IPS-18c (cell line): ENCODE data around the gene CNTN4.
"Not testable (repeated sequence)": the region's sequence is repeated elsewhere in the genome, so short reads cannot be mapped to it uniquely, and the experiment has no call there.

Experiments used
- H3K4me3 ChIP-seq: 2 replicates; pipeline ENCODE4 v1.7.0; 2013; ENCODE audit warnings: low read depth, mild to moderate bottlenecking, low read length, moderate library complexity; ENCODE audit not compliant: insufficient read depth
- H3K9me3 ChIP-seq: one replicate; pipeline ENCODE4 v1.6.1; 2013; ENCODE audit warnings: mild to moderate bottlenecking, low read length, moderate library complexity; ENCODE audit not compliant: control insufficient read depth, insufficient read depth

The CNTN4 gene

DNA sequence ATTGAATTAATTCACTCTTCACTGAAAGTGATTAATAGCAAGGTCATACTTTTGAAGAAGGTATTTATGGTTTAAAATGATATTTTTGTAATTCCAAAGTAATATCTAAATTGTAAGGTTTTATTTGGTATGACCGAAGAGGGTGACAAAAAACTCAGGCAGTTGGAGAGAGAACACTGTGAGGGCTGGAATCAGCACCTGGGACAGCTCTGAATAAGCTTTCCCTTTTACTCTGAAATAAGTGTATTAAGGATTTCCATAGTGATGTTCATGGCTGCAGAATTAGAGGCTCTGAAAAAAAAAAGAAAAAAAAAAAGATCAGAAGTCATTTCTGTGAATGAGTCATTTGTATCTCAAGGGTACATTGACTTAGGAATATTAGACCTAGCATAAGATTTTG lies 712.1 kb downstream of the CNTN4 start:
- Histone ChIP-seq H3K4me3 (no peak overlapping the region), H3K9me3 (no peaks in the 10 kb centered on the region)

DNA sequence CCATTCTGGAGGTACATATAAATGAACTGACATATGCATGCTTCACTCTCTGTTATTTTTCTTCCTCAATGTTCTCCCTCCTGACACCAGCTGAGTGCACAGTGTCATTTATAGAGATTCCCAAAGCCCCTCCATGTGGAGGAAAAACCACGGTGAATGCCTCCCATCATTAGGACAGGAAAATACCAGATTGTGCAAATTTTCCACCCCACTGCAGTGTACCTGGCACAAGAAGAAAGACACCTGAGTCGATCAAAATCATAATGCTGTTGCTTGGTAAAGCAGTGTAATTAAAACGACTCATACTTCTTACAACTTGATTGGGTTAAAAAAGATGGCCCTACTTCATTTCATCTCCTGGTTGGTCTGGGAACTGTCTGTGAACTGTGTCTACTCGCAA lies 720.9 kb downstream of the CNTN4 start:
- H3K4me3 ChIP-seq, result no peak overlapping the region
- H3K9me3 ChIP-seq, result no peaks in the 10 kb centered on the region

DNA sequence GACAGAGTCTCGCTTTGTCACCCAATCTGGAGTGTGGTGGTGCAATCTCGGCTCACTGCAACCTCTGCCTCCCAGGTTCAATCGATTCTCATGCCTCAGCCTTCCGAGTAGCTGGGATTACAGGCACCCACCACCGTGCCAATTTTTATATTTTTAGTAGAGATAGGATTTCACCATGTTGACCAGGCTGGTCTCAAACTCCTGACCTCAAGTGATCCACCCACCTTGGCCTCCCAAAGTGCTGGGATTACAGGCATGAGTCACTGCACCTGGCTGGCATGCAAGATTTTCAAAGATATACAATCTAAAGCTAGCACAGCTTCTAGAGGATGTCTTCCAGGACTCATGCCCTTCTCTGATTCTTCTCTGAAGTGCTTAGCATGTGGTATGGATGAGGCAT lies 722.3 kb downstream of the CNTN4 start:
- not testable (repeated sequence) for H3K9me3 ChIP-seq, H3K4me3 ChIP-seq

DNA sequence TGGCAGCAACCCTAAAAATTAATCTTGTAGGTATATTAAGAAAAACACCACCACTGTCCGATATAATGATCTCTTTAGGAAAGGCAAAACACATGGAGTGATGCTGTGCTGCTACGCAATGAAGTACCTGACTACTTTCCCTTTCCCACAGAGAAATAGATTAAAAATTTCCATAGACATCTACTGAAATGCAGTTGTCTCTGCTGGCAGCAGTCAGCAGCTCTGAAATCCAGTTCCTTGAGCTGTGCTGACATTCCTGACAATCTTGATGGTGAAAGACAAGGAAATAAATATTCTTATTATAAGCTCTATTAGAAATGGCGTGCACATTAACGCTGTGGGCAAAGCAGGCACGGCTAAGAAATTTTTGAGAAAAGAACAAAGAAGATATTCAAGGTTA lies 723.9 kb downstream of the CNTN4 start:
- no peak overlapping the region for H3K4me3 ChIP-seq
- H3K9me3 ChIP-seq, result no peaks in the 10 kb centered on the region

DNA sequence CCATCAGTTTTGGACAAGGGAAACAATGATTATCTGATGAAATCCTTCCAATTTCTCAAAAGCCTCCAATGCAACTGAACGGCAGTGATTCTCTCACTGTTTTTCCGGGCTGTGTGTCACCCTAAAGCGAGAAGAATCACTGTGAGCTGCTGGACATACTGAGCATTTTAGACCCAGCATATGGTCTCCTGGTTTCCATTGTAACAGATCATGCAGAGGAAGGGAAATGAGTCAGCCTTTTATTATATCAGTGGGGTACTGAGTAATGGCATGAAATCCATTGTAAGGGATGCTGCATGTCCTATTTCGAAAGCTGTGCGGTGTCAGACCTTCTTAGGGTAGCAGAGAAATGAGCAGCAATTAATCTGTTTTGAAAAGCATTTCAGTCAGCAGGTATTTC lies 724.4 kb downstream of the CNTN4 start:
- H3K9me3 ChIP-seq, result no peaks in the 10 kb centered on the region
- no peak overlapping the region for H3K4me3 ChIP-seq

DNA sequence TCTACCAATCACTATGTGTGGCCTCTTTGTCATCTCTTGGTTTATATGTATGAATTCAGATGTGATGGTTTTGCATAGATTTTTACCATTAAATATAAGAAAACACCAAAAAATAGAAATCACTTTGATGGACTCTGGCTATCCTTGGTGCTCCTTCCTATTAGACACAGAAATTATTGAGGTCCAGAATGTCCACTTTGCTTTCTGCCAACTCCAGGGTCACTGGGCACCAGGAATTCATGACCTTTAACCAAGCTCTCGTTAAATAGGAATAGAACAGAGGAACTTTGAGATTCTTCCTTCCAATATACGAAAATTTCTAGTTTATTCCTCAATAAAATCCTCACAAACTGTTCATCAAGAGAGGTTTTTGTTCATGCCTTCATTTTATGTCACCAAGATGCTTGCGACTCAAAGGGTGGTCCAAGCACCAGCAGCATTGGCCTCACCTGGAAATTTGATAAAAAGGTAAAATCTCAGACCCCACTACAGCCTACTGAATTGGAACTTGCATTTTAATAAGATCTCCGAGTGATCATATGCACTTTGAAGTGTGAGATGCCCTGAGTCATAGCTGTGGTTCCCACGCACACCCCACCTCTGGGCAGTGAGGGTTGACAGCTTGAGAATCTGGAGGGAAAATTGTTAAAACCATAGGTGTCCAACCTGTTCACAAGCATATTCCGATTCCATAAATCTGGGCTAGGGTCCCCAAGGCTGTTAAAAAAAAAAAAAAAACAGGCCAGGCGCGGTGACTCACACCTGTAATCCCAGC lies 725.0 kb downstream of the CNTN4 start:
- no peaks in the 10 kb centered on the region for H3K9me3 ChIP-seq
- H3K4me3 ChIP-seq, result no peak overlapping the region

DNA sequence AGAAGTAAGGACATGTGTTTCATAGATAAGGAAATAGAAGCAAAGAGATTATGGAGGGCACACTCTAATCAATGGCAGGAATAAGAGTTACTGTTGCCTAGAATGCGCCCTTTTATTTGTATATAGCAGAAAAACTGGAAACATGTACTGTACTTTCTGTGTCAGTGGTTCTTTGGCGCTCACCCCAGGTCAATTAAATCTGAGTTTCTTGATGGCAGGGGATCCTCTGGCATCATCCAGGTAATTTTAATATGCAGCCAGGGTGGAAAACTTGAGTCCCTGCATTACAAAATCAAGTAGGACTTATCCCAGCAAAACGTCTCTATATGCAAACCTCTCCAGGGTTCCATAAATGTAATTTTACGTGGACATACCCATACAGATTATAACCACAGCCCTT lies 727.4 kb downstream of the CNTN4 start:
- H3K9me3 ChIP-seq, result no peaks in the 10 kb centered on the region
- no peak overlapping the region for H3K4me3 ChIP-seq

DNA sequence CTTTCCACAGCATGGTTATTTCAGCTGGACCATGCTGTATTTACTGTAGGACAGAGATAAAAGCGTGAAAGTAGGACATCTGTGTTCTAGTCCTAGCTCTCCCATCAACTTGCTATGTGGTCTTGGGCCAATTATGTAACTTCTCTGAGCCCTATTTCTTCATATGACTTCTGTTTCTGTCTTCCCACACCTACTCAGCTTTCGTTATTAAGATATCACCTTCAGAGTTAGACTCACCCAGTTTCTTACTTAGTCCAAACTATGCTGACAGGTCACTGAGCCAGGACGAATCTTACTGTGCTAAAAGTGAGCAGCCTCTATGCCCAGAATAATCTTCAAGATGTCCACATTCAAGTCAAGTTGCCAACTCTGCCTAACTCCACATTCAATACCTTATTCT lies 727.8 kb downstream of the CNTN4 start:
- Histone ChIP-seq H3K9me3 (no peaks in the 10 kb centered on the region), H3K4me3 (no peak overlapping the region)

DNA sequence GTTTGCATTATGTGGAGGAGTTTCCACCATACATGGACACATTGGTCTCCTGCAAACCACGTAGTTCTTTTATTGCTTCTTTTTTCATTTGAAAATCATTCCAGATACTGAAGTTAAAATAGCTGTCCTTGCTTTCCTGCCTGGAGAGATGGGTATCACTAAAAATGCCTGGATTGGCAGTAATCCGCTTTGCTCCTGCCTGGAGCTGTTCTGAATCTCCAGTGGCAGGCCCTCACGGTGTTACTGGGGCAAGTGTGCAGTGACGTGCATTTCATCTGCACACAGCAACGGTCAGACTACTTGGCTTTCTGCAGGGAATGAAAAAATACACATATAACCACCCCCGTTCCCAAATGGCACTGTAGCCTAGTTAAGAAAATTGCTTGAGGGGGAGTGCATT lies 738.6 kb downstream of the CNTN4 start:
- no peak overlapping the region for H3K4me3 ChIP-seq
- no peaks in the 10 kb centered on the region for H3K9me3 ChIP-seq

DNA sequence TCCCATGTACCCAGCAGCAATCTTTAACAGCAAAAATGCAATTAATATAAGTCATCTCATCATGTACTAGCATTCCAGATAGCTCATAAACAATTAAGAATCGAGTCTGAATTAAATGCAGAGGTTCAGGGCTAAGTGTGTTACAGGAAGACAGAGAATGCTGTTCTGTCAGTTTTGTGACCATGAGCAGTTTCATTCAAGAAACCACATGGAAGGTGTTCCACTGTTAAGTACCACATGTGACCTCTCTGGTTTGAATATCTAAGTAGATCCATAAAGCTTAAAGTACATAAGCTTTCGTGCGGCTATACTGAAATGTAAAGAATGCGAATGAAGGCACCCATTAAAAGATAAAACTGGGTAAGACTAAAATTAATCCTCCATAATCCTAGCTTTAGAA lies 739.2 kb downstream of the CNTN4 start:
- Histone ChIP-seq H3K9me3 (no peaks in the 10 kb centered on the region), H3K4me3 (no peak overlapping the region)

DNA sequence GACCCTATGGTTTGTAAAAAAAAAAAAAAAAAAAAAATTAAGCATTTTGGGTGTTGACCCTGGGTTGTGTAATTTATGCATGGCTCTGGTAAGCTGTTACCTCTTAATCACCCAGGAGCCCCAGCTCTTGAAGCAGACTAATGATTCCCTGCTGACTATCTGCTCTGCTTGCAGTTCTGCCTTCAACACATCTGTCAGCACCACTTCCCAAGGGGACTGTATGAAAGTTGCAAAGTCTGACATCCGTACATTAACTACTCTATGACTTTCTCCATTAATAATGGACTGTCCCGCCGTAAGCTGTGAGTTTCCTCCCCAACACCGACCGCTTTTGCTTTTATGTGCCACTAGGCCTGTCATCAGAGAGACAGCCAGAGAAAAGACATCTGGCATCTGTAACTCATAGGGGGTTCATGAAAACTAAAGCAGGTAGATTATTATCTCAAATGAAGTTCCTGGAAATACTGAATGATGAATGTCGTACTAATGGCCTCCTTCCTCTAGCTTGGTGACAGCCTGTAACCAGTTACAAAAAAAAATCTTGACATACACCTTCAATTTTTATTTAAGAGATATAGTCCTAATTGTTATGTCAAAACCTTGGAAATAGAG lies 740.0 kb downstream of the CNTN4 start:
- no peaks in the 10 kb centered on the region for H3K9me3 ChIP-seq
- no peak overlapping the region for H3K4me3 ChIP-seq

DNA sequence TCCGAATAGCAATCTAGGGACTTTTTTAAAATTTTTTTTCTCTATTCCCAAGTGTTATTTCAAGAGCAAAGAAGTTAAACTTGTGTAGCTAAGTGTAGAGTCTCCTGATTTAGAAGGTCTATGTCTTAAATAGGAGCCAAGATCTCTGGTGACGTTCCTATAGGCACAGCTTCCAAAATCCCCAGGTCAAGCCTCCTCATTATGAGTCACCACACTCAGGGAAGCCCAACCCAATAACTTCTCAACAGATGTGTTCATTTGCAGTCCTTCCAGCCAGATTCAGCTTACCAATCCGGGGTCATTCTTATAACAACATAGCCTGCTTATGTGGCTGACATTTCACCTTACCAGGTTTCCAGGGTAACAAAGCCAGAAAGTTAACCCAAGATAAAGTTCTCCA lies 741.2 kb downstream of the CNTN4 start:
- no peaks in the 10 kb centered on the region for H3K9me3 ChIP-seq
- H3K4me3 ChIP-seq, result no peak overlapping the region

DNA sequence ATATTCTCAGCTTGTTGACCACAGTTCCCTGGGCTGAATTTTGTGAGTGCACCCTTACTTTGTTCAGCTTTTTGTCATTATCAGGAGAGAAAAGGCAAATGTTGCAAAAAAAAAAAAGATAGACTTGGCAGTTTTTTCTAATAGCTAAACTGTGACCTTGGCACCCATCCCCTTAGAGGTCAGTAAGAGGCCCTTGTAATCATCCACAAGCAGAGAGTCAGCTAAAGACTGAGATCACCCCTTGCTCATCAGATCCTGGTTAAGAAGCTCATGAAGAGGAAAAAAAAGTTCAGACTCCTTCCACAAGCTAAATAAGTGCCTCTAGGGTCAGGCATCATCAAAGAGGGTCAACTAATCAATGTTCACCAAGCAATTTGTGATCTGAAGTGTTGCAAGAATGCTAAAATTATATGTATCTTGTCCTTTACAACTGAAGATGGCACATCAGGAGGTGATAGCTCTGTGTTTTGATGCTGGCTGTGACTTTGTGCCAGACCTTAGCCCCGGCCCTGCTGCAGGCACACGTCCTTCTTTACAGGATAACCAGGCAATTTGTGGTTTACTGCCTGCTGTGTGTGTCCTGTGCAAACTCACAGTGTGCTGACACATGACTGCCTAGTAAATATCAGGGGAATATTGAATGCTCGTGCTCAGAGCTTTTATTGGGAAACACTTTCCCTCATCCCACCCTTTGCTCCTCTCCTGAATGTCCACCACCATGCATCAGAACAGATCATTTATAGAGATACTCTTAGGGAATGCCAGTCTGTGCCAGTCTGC lies 748.6 kb downstream of the CNTN4 start:
- no peak overlapping the region for H3K4me3 ChIP-seq

DNA sequence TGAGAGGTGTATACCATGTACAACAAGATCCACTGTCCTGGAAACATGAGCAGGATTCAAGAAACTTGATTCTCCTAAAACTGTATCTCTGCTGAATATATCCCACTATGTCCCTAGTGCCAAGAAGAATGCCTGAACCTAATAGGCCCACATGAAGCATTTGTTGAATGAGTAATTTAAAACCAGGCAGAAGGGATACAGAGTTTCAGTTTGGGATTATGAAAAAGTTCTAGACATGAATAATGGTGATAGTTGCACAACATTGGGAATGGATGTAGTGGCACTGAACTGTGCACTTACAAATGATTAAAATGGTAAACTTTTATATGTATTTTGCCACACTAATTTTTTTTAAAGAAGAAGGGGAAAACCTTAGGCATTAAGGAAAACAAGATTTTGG lies 750.4 kb downstream of the CNTN4 start:
- H3K4me3 ChIP-seq, result no peak overlapping the region
- H3K9me3 ChIP-seq, result no peaks in the 10 kb centered on the region

More for the DNA sequence above, 748.6 kb downstream of the CNTN4 start:
- H3K9me3 ChIP-seq, result no peaks in the 10 kb centered on the region

DNA sequence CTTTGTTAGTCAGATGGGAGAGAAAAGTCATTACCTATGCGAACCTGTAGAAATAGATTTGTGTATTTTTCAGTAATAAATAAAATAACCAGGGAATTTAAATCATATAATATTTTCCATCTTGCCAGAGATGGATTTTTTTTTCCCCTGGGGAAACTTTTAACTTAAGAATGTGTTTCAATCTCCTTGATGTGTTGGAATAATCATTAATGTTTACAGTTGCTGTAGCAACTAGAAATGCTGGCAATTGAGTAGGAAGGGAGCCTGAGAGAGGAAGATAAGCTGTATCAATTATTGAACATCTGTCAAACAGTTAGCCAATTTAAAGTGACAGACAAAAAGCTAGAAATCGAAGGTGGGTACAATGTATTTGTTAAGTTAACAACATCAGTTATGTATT lies 752.0 kb downstream of the CNTN4 start:
- Histone ChIP-seq H3K4me3 (no peak overlapping the region), H3K9me3 (no peaks in the 10 kb centered on the region)

DNA sequence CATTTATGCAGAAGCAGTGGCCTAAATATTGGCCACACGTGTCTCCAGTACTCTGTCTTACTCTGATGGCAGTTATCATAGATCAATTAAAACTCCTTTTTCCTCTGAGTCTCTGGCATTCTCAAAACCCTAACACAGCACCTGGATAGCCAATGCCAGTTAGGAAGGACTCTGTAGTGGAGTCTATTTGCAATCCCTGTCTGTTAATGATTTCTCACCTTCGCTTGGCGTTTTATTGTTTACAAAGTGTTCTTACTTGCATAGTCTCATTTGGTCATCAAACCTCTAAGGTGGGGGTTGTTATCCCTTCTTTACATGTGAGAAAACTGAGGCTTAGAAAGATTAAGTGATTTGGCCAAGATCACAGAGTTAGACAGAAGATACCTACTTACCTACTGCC lies 752.7 kb downstream of the CNTN4 start:
- Histone ChIP-seq H3K4me3 (no peak overlapping the region), H3K9me3 (no peaks in the 10 kb centered on the region)

DNA sequence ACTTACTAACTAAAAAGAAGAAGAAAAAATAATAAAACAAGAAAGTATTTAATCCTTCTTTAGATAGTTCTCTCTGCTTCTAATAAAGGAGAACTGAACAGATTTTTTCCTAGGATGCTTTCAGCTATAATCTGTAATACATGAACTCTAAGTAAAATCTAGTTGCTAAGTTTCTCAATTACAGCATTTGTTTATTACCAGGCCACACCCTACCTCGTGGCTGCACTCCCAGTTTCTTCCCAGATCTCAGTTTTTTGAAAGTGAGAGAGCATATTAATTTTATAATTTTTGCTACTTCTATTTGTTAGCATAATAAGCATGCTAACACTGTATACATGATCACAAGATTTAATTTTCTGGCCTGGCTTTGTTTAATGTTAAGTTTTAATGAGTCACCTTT lies 753.2 kb downstream of the CNTN4 start:
- Histone ChIP-seq H3K9me3 (no peaks in the 10 kb centered on the region), H3K4me3 (no peak overlapping the region)

DNA sequence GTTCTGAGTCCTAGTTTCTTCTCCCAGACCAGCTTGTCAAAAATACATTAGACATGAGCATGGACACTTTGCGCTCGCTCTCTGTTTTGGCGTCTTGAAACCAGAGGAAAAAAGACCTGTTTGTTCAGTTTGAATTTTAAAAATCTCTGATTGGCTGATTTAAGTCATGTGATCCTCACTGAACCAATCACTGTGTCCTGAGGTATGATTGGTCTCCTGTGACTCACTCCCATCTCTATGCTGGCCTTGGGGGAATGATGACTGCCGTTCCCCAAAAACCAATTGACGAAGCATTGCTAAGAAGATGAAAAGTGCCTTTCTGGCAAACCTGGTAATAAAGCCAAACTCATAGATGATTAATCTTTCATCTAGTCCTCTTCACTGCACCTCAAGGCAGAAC lies 755.0 kb downstream of the CNTN4 start:
- Histone ChIP-seq H3K9me3 (no peaks in the 10 kb centered on the region), H3K4me3 (no peak overlapping the region)
